GM12801 (cell line): Measurements from ENCODE around the gene SMDT1.

Source experiments
- TF ChIP-seq, protein P1 (sequence below): IDR thresholded peaks from one replicate; pipeline ENCODE4 v1.5.1; 2011; ENCODE audit warnings: control low read depth; ENCODE audit not compliant: insufficient read length; ENCODE audit errors: extremely low read depth

SMDT1 gene, protein sequence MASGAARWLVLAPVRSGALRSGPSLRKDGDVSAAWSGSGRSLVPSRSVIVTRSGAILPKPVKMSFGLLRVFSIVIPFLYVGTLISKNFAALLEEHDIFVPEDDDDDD

DNA sequence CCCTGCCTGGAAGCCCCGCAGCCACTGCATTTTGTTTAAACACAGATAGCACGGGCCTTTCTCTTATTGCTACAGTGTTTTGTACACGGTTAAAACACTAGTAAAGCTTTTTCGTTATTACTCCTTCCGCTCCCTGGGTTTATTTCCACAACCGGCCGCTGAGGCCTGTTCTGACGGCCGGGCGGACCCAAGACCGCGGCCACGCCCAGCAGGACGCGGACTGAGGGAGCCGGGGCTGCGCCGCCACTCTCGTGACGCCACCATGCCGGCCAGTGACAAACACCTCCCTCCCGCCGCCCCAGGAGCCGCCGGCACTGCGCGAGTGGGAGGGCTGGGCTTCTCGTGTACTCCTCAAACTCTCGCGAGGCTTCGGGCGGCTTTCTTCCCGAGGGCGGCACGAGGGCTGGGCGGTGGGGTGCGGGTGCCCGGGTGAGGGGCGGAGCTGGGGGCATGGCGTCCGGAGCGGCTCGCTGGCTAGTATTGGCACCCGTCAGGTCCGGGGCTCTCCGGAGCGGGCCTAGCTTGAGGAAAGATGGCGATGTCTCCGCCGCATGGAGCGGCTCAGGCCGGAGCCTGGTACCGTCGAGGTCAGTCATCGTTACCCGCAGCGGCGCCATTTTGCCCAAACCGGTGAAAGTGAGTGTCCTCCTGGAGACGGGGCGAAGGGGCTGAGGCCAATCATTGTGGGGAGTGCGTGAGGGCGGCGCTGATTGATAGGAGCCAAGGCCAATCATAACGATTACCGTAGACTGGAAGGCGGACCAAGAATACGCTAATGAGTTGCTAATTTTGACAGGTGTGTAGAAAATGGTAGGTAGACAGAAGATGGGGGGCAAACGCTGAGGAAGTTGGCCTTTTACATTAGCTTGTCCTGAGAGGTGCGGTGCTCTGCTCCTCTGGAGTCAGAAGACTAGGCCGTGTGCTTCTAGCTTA lies at the start of gene SMDT1:
TSS of gene SMDT1 (plus strand) at position 382 of the 933 bp plus-strand sequence. CDS start at position 451, 69 bp downstream.
- TF ChIP-seq, protein P1, sequence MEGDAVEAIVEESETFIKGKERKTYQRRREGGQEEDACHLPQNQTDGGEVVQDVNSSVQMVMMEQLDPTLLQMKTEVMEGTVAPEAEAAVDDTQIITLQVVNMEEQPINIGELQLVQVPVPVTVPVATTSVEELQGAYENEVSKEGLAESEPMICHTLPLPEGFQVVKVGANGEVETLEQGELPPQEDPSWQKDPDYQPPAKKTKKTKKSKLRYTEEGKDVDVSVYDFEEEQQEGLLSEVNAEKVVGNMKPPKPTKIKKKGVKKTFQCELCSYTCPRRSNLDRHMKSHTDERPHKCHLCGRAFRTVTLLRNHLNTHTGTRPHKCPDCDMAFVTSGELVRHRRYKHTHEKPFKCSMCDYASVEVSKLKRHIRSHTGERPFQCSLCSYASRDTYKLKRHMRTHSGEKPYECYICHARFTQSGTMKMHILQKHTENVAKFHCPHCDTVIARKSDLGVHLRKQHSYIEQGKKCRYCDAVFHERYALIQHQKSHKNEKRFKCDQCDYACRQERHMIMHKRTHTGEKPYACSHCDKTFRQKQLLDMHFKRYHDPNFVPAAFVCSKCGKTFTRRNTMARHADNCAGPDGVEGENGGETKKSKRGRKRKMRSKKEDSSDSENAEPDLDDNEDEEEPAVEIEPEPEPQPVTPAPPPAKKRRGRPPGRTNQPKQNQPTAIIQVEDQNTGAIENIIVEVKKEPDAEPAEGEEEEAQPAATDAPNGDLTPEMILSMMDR = no peak

DNA sequence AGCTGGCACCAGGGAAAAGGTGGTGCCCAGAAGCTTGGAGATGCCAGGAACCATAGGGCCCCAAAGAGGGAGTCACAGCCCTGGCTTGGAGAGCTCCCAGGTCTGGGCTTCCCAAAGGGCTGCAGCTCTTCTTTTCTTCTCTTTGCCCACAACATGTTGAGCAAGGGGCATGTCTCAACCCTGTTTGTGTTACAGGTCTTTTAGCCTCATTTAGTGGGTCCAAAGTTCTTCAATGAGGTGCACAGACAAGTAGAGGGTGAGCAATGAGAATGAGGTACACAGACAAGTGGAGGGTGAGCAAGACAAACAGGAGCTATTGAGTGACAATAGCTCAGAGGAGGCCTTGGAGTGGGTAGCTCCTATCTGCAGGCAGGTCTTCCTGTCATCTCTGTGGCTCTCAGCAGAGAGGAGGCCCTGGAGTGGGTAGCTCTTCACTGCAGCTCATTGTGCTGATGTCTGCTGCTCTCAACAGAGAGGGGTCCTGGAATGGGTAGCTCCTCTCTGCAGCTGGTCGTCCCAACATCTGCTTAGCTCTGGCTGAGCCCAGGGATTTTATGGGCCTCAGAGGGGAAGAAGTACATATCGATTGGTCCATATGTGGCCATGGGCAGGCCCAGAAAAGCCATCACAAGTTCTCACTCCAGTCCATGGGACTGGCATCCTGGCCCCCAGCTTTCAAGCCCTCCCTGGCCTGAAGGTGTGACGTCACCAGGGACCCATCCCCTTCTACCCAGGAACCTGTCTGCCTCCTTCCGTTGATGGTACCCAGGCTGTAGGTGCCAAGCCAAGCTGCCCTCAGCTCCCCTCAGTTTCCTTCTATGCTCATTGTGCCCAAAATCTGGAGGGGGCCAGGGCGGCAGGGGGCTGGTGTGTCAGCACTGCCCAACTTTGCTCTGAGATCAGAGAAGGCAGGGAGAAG lies 46.0 kb upstream of the SMDT1 start:
- TF ChIP-seq, protein P1 = no peak

DNA sequence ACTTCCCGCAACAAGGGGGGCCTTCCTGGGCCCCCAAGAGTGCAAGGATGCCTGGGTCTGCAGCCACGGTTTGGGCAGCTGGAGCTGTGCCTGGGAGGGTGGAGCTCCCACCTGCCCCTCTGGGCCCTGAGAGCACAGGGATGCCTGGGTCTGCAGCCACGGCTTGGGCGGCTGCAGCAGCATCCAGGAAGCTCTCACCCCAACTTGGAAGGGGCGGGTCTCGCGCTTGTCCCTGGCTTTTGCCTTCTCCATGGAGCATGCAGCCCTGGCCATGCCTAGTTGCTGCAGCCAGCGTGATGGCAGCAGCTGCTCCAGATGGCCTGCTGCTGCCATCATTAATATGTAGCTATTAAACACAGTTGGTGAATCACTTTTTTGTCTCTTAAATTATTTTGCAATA lies 44.2 kb upstream of the SMDT1 start:
- TF ChIP-seq, protein P1 = no peak

DNA sequence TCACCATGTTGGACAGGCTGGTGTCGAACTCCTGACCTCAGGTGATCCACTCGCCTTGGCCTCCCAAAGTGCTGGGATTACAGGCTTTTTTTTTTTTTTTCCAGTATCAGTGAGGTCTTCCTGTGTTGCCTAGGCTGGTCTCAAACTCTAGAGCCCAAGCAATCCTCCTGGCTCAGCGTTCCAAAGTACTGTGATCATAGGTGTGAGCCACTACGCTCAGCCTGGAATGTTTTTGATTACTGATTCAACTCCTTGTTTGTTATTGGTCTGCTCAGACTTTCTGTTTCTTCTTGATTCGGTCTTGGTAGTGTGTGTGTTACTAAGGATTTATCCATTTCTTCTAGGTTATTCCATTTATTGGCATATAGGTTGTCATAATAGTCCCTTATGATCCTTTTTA lies 40.2 kb upstream of the SMDT1 start:
- TF ChIP-seq, protein P1 = no peak

DNA sequence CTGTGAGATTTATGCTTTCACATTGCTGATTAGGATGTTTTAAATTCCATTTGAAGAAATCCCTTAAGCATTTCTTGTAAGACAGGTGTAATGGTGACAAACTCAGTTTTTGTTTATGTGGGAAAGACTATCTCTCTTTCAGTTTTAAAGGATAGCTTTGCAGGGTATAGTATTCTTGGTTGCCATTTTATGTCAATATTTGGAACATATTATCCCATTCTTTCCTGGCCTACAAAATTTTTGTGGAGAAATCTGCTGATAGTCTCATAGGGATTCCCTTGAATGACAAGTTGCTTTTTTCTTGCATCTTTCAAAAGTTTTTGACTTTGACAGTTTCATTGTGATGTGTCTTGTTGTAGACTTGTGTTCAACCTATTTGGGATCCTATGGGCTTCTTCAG lies 37.7 kb upstream of the SMDT1 start:
- TF ChIP-seq, protein P1 = no peak

DNA sequence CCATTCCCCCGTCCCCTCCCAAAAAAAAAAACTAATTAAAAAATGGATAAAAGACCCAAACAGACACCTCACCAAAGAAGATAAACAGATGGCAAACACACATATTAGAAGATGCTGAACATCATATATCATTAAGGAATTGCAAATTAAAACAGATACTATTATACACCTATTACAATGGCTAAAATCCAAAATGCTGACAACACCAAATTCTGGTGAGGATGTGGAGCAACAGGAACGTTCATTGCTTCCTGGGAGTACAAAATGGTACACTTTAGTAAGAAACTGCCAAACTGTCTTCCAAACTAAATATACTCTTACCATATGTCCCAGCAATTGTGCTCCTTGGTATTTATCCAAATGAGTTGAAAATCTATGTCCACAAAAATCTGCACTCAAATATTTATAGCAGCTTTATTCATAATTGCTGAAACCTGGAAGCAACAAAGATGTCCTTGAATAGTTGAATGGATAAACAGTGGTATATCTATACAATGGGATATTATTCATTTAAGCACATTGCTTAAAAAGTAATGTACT lies 28.8 kb upstream of the SMDT1 start:
- TF ChIP-seq, protein P1 = no peak

DNA sequence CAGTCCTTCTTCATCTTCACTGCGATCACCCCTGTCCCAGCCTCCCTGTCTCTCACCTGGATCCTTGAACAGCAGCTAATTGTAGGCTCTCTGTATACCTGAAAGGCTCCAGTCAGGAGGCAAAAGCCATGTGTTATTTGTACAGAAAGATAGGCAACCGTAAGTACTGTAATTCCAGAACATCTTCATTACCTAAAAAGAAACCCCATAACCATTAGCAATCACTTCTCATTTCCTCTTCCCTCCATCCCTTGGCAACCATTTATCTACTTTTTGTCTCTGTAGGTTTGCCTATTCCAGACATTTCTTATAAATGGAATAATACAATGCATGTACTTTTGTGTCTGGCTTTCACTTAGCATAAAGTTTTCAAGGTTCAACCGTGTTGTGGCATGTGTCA lies 26.7 kb upstream of the SMDT1 start:
- TF ChIP-seq, protein P1 = no peak
